NCI-H345 treated with DMSO at 0.1 percent for 48 hours (cell line): Measurements from ENCODE around the gene DTNB.

Experiments
- DNase-seq: peaks from one replicate; lab custom pipeline; 2025; ENCODE audit not compliant: unreplicated experiment; lab: John Stamatoyannopoulos, UW

DTNB gene

GRCh38 chr2:25355270-25355669 lies 318.1 kb downstream of the DTNB start:
- DNase-seq: no peak

- no peak for DNase-seq
These were observed 319.3 kb downstream of the DTNB start for GRCh38 chr2:25354116-25354515.

- DNase-seq: no peak
These were observed 324.0 kb downstream of the DTNB start for GRCh38 chr2:25349397-25349796.

GRCh38 chr2:25347846-25348245 lies 325.5 kb downstream of the DTNB start:
- no peak for DNase-seq

GRCh38 chr2:25347205-25347815 lies 326.1 kb downstream of the DTNB start:
- no peak for DNase-seq

- DNase-seq: no peak
These were observed 330.1 kb downstream of the DTNB start for GRCh38 chr2:25343187-25343825.

GRCh38 chr2:25342372-25343186 lies 330.8 kb downstream of the DTNB start:
- DNase-seq: peak; percentile 57

- DNase-seq: peak; percentile 22
These were observed 331.5 kb downstream of the DTNB start, which contains the start of gene DNMT3A for GRCh38 chr2:25341753-25342371. Gene DNMT3A (minus strand): TSS chr2:25341925. CDS start chr2:25313984, 27,941 bp downstream.

GRCh38 chr2:25341011-25341727 lies 332.2 kb downstream of the DTNB start:
- no peak for DNase-seq

GRCh38 chr2:25340181-25340921 lies 333.0 kb downstream of the DTNB start:
- DNase-seq: peak; percentile 49

GRCh38 chr2:25339791-25340180 lies 333.6 kb downstream of the DTNB start:
- peak; percentile 69 for DNase-seq

- no peak for DNase-seq
These were observed 334.1 kb downstream of the DTNB start for GRCh38 chr2:25339211-25339674.

- DNase-seq: no peak
These were observed 335.0 kb downstream of the DTNB start for GRCh38 chr2:25338401-25338800.

- DNase-seq: no peak
These were observed 335.5 kb downstream of the DTNB start for GRCh38 chr2:25337891-25338290.

GRCh38 chr2:25337276-25337675 lies 336.1 kb downstream of the DTNB start:
- no peak for DNase-seq

GRCh38 chr2:25336383-25336841 lies 337.0 kb downstream of the DTNB start:
- DNase-seq: no peak

GRCh38 chr2:25335971-25336370 lies 337.4 kb downstream of the DTNB start:
- DNase-seq: no peak

- no peak for DNase-seq
These were observed 338.2 kb downstream of the DTNB start for GRCh38 chr2:25335204-25335603.

- DNase-seq: no peak
These were observed 338.9 kb downstream of the DTNB start for GRCh38 chr2:25334482-25334881.

GRCh38 chr2:25333981-25334380 lies 339.4 kb downstream of the DTNB start:
- no peak for DNase-seq
